HepG2 (cell line): ENCODE measurements around the gene NLRP5. TPM values are rescaled to one million over a fixed set of nuclear protein-coding genes. Genes with fewer than 3 reads are reported as not detected.

ENCODE experiments used
- ATAC-seq: fragments of 200-7000 bp; cut with Tn5 transposase; 3 replicates; pipeline ENCODE4 v1.9.1; 2020; ENCODE audit warnings: mild to moderate bottlenecking, moderate library complexity
- BruUV-seq: library from RNA; stranded (reverse); fragments of 400-500 nt; replicated peaks from 2 replicates; lab custom pipeline; 2021; lab: Mats Ljungman, UMichigan
- CTCF ChIA-PET: fragments of 300-600 bp; formaldehyde crosslinking; extraction: SDS; loops from one replicate; lab custom pipeline; 2021; ENCODE audit warnings: low total read pairs, inconsistent platforms, low intra/inter-chr PET ratio; lab: Yijun Ruan, JAX
- POLR2A ChIA-PET: fragments of 350-600 bp; sonication (Branson Sonifier 250); formaldehyde crosslinking; loops from one replicate; lab custom pipeline; 2020; ENCODE audit warnings: antibody characterized with exemption, inconsistent platforms; lab: Yijun Ruan, JAX
- DNase-seq: peaks from one replicate; pipeline ENCODE4 v3.0.0-alpha.2; 2015; ENCODE audit warnings: low spot score
- FAIRE-seq: peaks from 3 replicates; lab custom pipeline; 2011; peaks lifted over from hg19 to GRCh38; lab: Jason Lieb, UNC
- H2AFZ ChIP-seq: one replicate; pipeline ENCODE4 v1.6.1; 2011; ENCODE audit warnings: low read length, inconsistent platforms
- H3K27ac ChIP-seq: fragments of 300-600 bp; 3 replicates; pipeline ENCODE4 v1.8.0; 2011; ENCODE audit warnings: mixed run types, mild to moderate bottlenecking, mixed read lengths, low read length, inconsistent platforms; ENCODE audit not compliant: insufficient read depth; ENCODE audit errors: extremely low read length
- H3K27me3 ChIP-seq, 2 experiments: fragments of 200-600 bp in 1 of 2; 2 replicates in 1 of 2; 3 replicates in 1 of 2; pipeline versions ENCODE4 v1.6.0 to v1.8.0; 2011; ENCODE audit warnings: low read length in 2 of 2, mild to moderate bottlenecking in 2 of 2, moderate library complexity in 2 of 2, inconsistent platforms in 1 of 2; ENCODE audit not compliant: insufficient read depth in 2 of 2, control insufficient read depth in 1 of 2
- H3K36me3 ChIP-seq, 2 experiments: fragments of 200-600 bp in 1 of 2; replicated peaks in 1 of 2; 2 replicates in 1 of 2; 3 replicates in 1 of 2; pipeline versions ENCODE4 v1.5.1 to v1.8.0; 2011; ENCODE audit warnings: low read length in 2 of 2, inconsistent platforms in 1 of 2; ENCODE audit not compliant: insufficient read depth in 2 of 2, control insufficient read depth in 1 of 2
- H3K4me1 ChIP-seq: 2 replicates; pipeline ENCODE4 v1.5.1; 2012; ENCODE audit warnings: low read length, inconsistent platforms; ENCODE audit not compliant: insufficient read depth
- H3K4me2 ChIP-seq: 2 replicates; pipeline ENCODE4 v1.6.0; 2011; ENCODE audit warnings: low read depth, low read length, inconsistent platforms
- H3K4me3 ChIP-seq, 3 experiments: fragments of 200-600 bp in 1 of 3; sonication (generic), shearing (Covaris generic) in 1 of 3; replicated peaks in 1 of 3; 2 replicates each; pipeline ENCODE4 v1.5.1; 2011 to 2016; ENCODE audit warnings: low read length in 3 of 3, inconsistent platforms in 2 of 3, low read depth in 2 of 3, mild to moderate bottlenecking in 2 of 3, control low read depth in 1 of 3, mixed read lengths in 1 of 3; ENCODE audit not compliant: insufficient read depth in 1 of 3
- H3K79me2 ChIP-seq: one replicate; pipeline ENCODE4 v1.6.1; 2011; ENCODE audit warnings: low read length, inconsistent platforms; ENCODE audit not compliant: insufficient read depth
- H3K9ac ChIP-seq: 2 replicates; pipeline ENCODE4 v1.6.0; 2011; ENCODE audit warnings: mild to moderate bottlenecking, low read depth, low read length, inconsistent platforms; ENCODE audit not compliant: insufficient read depth
- H3K9me3 ChIP-seq: 2 replicates; pipeline ENCODE4 v1.5.1; 2012; ENCODE audit warnings: mild to moderate bottlenecking, low read length
- H4K20me1 ChIP-seq: 2 replicates; pipeline ENCODE4 v1.6.0; 2011; ENCODE audit warnings: inconsistent platforms, mild to moderate bottlenecking, low read length, moderate library complexity; ENCODE audit not compliant: insufficient read depth
- ARID3A ChIP-seq: IDR thresholded peaks from 2 replicates; pipeline ENCODE4 v1.6.1; 2012; ENCODE audit warnings: low read depth, low read length, improper control_type of control experiment
- CAMTA2 ChIP-seq: sonication (generic); formaldehyde crosslinking; IDR thresholded peaks from 2 replicates; pipeline ENCODE4 v1.4.0; 2020; ENCODE audit warnings: mild to moderate bottlenecking, missing genetic modification reagents, borderline replicate concordance
- KLF6 ChIP-seq: IDR thresholded peaks from 2 replicates; pipeline ENCODE4 v1.8.0; 2016; ENCODE audit warnings: missing biosample characterization, missing genetic modification reagents
- NFKBIZ ChIP-seq: IDR thresholded peaks from 2 replicates; pipeline ENCODE4 v1.6.1; 2018; ENCODE audit warnings: missing genetic modification reagents, missing compliant biosample characterization
- PATZ1 ChIP-seq: sonication (generic); formaldehyde crosslinking; IDR thresholded peaks from 2 replicates; pipeline ENCODE4 v1.4.0; 2020; ENCODE audit warnings: missing genetic modification reagents
- PHF5A ChIP-seq: IDR thresholded peaks from one replicate; pipeline ENCODE4 v1.6.1; 2018; ENCODE audit warnings: low read depth, missing genetic modification reagents; ENCODE audit not compliant: unreplicated experiment
- PRPF4 ChIP-seq: fragments of 200-400 bp; formaldehyde crosslinking; IDR thresholded peaks from 2 replicates; pipeline ENCODE4 v1.6.1; 2016; ENCODE audit warnings: low read length, low read depth; ENCODE audit not compliant: poor library complexity, severe bottlenecking
- RFXANK ChIP-seq: IDR thresholded peaks from 2 replicates; pipeline ENCODE4 v1.6.1; 2016
- SNAPC5 ChIP-seq: sonication (generic); formaldehyde crosslinking; IDR thresholded peaks from 2 replicates; pipeline ENCODE4 v1.8.1; 2023; ENCODE audit warnings: mild to moderate bottlenecking, missing genetic modification reagents, borderline replicate concordance
- TBP ChIP-seq: sonication (generic); formaldehyde crosslinking; IDR thresholded peaks from 2 replicates; pipeline ENCODE4 v1.5.0; 2020; ENCODE audit warnings: missing genetic modification reagents
- ZGPAT ChIP-seq: IDR thresholded peaks from 2 replicates; pipeline ENCODE4 v1.6.1; 2016; ENCODE audit warnings: mild to moderate bottlenecking
- ZNF101 ChIP-seq: sonication (generic); formaldehyde crosslinking; IDR thresholded peaks from 2 replicates; pipeline ENCODE4 v1.4.0; 2020; ENCODE audit warnings: mild to moderate bottlenecking, low read depth, missing genetic modification reagents, borderline replicate concordance
- ZNF205 ChIP-seq: IDR thresholded peaks from 2 replicates; pipeline ENCODE4 v1.6.1; 2018; ENCODE audit warnings: missing biosample characterization, missing genetic modification reagents
- ZNF30 ChIP-seq: sonication (generic); formaldehyde crosslinking; IDR thresholded peaks from 2 replicates; pipeline ENCODE4 v1.5.0; 2020; ENCODE audit warnings: mild to moderate bottlenecking, missing genetic modification reagents
- ZNF335 ChIP-seq: sonication (generic); formaldehyde crosslinking; IDR thresholded peaks from 2 replicates; pipeline ENCODE4 v1.4.0; 2020; ENCODE audit warnings: missing genetic modification reagents
- ZNF710 ChIP-seq: sonication (generic); formaldehyde crosslinking; IDR thresholded peaks from 2 replicates; pipeline ENCODE4 v1.5.0; 2020; ENCODE audit warnings: mild to moderate bottlenecking, missing genetic modification reagents, borderline replicate concordance
- WGBS: methylation state at CpG from one replicate; pipeline ENCODE4 v1.1.6; 2017; ENCODE audit warnings: low lambda C conversion rate; 5-methylcytosine and 5-hydroxymethylcytosine counted together
- in situ Hi-C: cut with HindIII; loops from 2 replicates; pipeline ENCODE4 v1.10.0; 2017; ENCODE audit warnings: low pct_unique_long_range_greater_than_20kb; ENCODE audit not compliant: extremely low pct_ligation_motif_present
- intact Hi-C: fragments of 100-400 bp; cut with micrococcal nuclease; formaldehyde crosslinking; loops from one replicate; pipeline ENCODE4 v1.10.0; 2022; ENCODE audit not compliant: unreplicated experiment
- polyA plus RNA-seq, 8 experiments: library from polyadenylated mRNA; depleted of rRNA in 3 of 8; stranded (reverse) in 7 of 8; unstranded in 1 of 8; fragments of >200 nt; fragmentation: Illumina TruSeq in 4 of 8; extraction: Trizol in 4 of 8; gene quantifications; 2 replicates each; pipeline versions ENCODE4 v1.2.1 to v1.2.3, GENCODE V29; 2011 to 2016; ENCODE audit warnings: low read depth in 4 of 8, missing spikeins in 1 of 8, mixed read lengths in 1 of 8; ENCODE audit not compliant: insufficient read depth in 1 of 8
- total RNA-seq, 5 experiments: library from RNA; depleted of rRNA; stranded (reverse); fragments of >200 nt; fragmentation: Illumina TruSeq; extraction: Trizol; gene quantifications; 2 replicates each; pipeline ENCODE4 v1.2.3, GENCODE V29; 2016; ENCODE audit warnings: low read depth in 1 of 5

The NLRP5 gene
- total and polyA plus RNA-seq, 2 of the 13 experiments (the other 11 are each of a cell fraction or from before 2014, with no cell fraction given), result not detected

- Histone ChIP-seq H3K27ac (no peak overlapping the region), H3K4me1 (no peaks in the 10 kb centered on the region; the same call in 1 of the 2 replicates), H3K9me3 (no peaks in the 10 kb centered on the region), H3K4me3 (no peak overlapping the region), H2AFZ (no peak overlapping the region), H3K79me2 (no peaks in the 10 kb centered on the region), H3K9ac (no peak overlapping the region), H4K20me1 (no peaks in the 10 kb centered on the region), H3K4me2 (no peak overlapping the region), H3K36me3 (no peaks in the 10 kb centered on the region), H3K27me3 (peaks cover 0 to 8% of the 10 kb centered on the region in 2 experiments; a peak in 1 of 5 replicates)
- CTCF ChIA-PET, result no interaction called here
- no peak for ATAC-seq
- in situ Hi-C loops, result loop anchor here (10.0 kb wide), 1 partner anchor 245 kb away; the partner anchor contains the start of gene ZSCAN5A
- FAIRE-seq, result no peak
- no TSS peak for BruUV-seq
- DNase-seq, result no peak
- TF ChIP-seq CAMTA2 (no peak), ZNF205 (CRISPR knock-in tag) (no peak), NFKBIZ (CRISPR knock-in tag) (no peak), ZGPAT (no peak), PRPF4 (no peak), ZNF101 (no peak), KLF6 (CRISPR knock-in tag) (no peak), RFXANK (CRISPR knock-in tag) (no peak), SNAPC5 (CRISPR knock-in tag) (no peak), ZNF335 (no peak), PATZ1 (no peak), ZNF710 (CRISPR knock-in tag) (no peak), TBP (CRISPR knock-in tag) (no peak), ARID3A (no peak), PHF5A (CRISPR knock-in tag) (no peak), ZNF30 (CRISPR knock-in tag) (no peak)
- WGBS, result 0% methylated on average over 3 of the region's 3 CpGs
- POLR2A ChIA-PET, result no interaction called here
- intact Hi-C loops, result no loop called here
Observed at GRCh38 chr19:56069642-56070041, 83.1 kb downstream of the NLRP5 start.
